HG02759 (cell line): ENCODE results near the gene TPPP3.

Experiments used
- ATAC-seq: cut with Tn5 transposase; IDR thresholded peaks from one replicate; pipeline ENCODE4 v1.9.1; 2021; ENCODE audit warnings: mild to moderate bottlenecking, moderate library complexity; ENCODE audit not compliant: unreplicated experiment

The TPPP3 gene

DNA sequence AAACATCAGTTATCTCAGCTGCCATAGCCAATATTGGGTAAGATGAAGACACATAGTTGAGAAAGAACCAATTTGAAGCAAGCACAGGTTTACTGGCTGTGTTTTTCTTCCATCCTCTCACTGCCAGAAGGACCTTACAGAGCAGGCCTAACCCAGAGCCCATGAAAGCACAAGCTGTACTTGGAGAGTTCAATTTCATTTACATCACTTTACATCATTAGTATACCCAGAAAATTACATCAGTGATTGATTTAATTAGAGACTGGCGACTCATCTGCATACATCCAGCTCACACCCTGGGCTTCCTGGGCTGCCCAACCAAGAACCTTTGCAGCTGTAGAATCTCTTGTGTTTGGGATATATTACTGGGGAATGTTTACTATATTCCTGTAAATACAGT is 43.0 kb downstream of the TPPP3 start:
- ATAC-seq, result no peak

DNA sequence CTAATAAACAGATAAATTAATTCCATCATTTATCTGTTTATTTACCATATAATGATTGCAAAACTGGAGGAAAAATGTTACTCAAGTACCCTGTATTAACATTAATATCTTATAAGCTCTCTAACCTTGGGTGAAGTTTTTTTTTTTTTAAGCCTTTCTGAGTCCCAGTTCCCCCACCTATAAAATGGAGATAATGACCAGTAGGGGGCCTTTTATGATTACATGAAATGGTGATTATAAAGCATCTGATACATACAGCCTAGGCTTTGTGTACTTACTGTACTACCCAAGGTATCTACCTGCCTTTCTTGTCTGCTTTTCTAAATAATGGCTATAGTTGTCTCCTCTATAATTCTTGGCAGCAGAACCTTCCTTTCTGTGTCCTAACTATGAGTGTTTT is 44.1 kb downstream of the TPPP3 start:
- ATAC-seq, result no peak

DNA sequence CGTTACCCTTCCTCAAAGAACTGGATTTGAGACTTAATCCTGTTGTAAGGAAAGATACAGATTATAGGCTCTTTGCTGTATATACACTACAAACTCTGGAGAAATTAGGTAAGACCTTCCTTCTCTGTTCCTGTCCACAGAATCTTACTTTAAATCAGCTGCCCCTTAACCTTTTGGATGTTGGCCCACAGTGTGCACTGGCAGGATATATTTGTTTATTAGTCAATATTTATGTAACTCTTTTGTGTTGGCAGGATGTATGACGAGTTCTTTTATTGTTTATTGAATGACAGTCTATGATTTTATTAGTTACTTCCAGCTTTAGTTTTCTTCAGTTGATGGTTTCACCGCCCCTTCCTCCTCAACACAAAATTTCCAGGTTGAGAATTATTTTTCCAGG is 47.0 kb downstream of the TPPP3 start:
- no peak for ATAC-seq

DNA sequence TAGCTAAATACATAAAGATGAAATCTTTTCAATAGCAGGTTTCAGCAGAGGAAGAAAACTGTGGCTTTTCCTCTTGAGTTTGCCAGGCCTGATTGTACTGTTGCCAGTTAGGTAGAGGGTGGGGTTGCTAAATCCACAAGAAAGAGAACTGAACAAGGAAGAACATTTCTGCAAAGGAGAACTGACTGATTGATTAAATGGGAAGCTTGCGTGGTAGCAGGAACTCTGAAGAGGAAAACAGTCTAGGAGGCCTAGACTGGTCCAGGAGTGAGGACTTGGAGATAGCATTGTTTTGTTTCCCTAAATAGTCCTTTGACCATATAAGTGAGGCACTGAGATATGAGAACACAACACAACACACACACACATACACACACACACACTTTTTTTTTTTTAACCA is 47.9 kb downstream of the TPPP3 start:
- ATAC-seq, result no peak

DNA sequence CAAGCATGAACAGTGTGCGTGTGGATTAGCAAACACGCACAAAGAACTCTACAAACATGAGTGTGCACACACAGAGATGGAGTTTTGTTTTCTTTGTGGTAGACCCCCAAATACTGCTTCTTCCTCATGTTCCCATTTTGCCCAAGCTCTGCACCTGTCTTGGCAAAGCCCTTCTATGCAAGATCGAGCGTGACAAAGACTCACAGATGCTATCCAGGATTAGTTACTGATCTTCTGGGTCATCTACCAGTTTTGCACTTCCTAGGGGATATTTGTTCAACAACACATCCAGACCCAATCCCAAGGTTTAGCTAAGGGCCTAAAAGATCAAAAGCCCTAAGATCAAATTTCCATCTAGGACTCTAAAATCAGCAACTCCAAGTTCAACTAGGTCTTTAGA is 50.7 kb downstream of the TPPP3 start:
- ATAC-seq, result no peak

DNA sequence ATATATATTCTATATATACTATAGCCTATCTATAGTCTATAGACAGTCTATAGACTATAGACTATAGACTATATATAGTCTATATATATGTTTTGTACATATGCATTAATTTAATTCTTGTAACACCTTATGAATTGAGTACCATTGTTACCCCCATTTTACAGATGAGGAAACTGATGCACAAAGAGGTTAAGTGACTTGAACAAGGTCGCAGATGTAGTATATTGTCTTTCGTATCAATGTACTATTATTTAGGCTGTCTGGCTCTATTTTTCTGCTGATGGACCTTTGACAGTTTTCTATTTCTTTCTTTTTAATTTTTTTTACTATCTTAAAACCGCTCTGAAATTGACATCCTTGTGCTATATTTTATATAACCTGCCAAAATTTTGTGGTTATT is 52.0 kb downstream of the TPPP3 start:
- ATAC-seq, result no peak
